HG03103 (cell line): Measurements from ENCODE around the gene LARP1B.
"Not testable (repeated sequence)": the region's sequence is repeated elsewhere in the genome, so short reads cannot be mapped to it uniquely, and the experiment has no call there.

Source experiments
- ATAC-seq: cut with Tn5 transposase; IDR thresholded peaks from one replicate; pipeline ENCODE4 v1.9.1; 2021; ENCODE audit warnings: low read depth; ENCODE audit not compliant: unreplicated experiment

Gene LARP1B

GRCh38 chr4:128220286-128221235 lies 159.4 kb downstream of the LARP1B start:
- peak; percentile 88 for ATAC-seq

- ATAC-seq: no peak
These were observed 160.5 kb downstream of the LARP1B start for GRCh38 chr4:128221586-128221985.

GRCh38 chr4:128225148-128225547 lies 164.0 kb downstream of the LARP1B start:
- ATAC-seq: no peak

GRCh38 chr4:128227991-128228571 lies 167.0 kb downstream of the LARP1B start:
- no peak for ATAC-seq

- no peak for ATAC-seq
These were observed 168.0 kb downstream of the LARP1B start for GRCh38 chr4:128228845-128229795.

GRCh38 chr4:128232719-128233118 lies 171.6 kb downstream of the LARP1B start:
- ATAC-seq: no peak

GRCh38 chr4:128234836-128235235 lies 173.7 kb downstream of the LARP1B start:
- ATAC-seq: no peak

- ATAC-seq: no peak
These were observed 179.9 kb downstream of the LARP1B start for GRCh38 chr4:128241019-128241418.

- no peak for ATAC-seq
These were observed 180.4 kb downstream of the LARP1B start for GRCh38 chr4:128241425-128241913.

GRCh38 chr4:128241981-128242380 lies 180.9 kb downstream of the LARP1B start:
- no peak for ATAC-seq

GRCh38 chr4:128242601-128243000 lies 181.5 kb downstream of the LARP1B start:
- no peak for ATAC-seq

GRCh38 chr4:128244379-128244778 lies 183.3 kb downstream of the LARP1B start:
- ATAC-seq: no peak

- ATAC-seq: not testable (repeated sequence)
These were observed 184.3 kb downstream of the LARP1B start for GRCh38 chr4:128245391-128245790.

GRCh38 chr4:128247906-128248305 lies 186.8 kb downstream of the LARP1B start:
- ATAC-seq: no peak

GRCh38 chr4:128249787-128250668 lies 188.9 kb downstream of the LARP1B start:
- ATAC-seq: no peak

- ATAC-seq: no peak
These were observed 194.8 kb downstream of the LARP1B start for GRCh38 chr4:128255906-128256305.

GRCh38 chr4:128256539-128256938 lies 195.4 kb downstream of the LARP1B start:
- no peak for ATAC-seq

- not testable (repeated sequence) for ATAC-seq
These were observed 197.1 kb downstream of the LARP1B start for GRCh38 chr4:128258166-128258565.

GRCh38 chr4:128259889-128260288 lies 198.8 kb downstream of the LARP1B start:
- not testable (repeated sequence) for ATAC-seq
